CMK (cell line): ENCODE results near the gene ITFG2.

ENCODE experiments used
- DNase-seq: peaks from one replicate; pipeline ENCODE4 v3.0.0-alpha.2; 2010; ENCODE audit warnings: low read depth

The ITFG2 gene

GRCh38 chr12:2832550-2833127 is 20.2 kb downstream of the ITFG2 start:
- DNase-seq, result no peak

GRCh38 chr12:2833327-2833726 is 20.9 kb downstream of the ITFG2 start:
- DNase-seq, result no peak

DNA sequence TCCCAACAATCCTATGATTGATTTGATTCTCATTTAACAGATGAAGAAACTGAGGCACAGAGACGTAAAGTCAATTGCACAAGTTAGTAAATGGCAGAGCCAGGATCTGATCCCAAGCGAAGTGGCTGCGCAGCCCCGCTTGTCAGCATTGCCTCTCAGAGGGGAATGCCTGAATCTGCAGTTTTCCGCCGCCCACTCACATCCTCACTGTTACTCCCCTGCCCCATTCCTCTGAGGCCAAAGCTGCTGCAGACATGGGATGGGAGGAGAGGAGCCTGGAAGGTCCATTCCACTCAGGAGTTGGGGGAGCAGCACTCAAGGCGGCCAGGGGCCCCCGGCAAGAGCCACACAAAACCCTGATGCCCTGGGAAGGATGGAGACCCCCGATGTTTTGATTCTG is 21.3 kb downstream of the ITFG2 start:
- DNase-seq, result no peak

DNA sequence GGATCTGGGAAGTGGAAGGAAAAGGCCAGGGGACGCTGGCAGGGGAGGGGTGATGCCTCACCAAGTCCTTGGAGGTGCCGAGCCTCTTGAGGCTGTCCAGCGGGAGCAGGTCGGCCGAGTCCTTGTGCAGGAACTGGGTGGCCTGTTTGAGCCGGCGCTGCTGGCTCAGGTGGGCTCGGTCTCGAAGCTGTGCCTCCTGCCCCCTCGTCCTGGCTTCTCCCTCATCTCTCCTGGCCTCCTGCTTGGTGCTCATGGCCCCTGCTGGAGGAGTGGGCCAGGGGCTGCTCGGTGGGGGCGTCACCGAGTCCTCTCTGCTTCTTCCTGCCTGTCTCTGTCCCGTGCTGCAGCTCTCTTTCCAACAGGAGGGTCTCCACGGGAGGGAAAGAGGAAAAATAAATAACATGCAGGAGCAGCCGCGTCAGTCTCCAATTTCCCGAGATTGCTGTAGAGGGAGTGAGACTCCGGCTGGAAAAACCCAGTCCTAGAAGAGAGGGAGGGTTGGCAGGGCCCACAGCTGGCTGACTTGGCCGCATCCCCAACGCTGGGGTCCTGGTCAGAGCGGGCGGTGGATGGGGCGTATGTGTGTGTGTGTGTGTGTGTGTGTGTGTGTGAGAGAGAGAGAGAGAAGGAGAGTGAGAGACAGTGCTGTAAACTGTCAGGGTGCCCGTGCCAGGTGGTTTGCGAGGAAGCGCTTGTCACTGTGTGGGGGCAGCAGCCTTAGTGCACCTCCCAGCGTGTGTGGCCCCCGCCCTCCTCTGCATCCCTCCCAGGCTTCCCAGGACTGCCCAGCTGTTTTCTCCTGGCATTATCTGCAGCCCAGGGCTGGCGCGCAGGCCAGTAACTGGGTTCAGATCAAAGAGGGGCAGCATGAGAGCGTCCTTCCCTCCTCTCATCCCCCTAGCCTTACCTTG is 22.4 kb downstream of the ITFG2 start, which contains the start of gene NRIP2:
NRIP2 (minus strand) TSS at position 455 of the 911 bp plus-strand sequence; CDS start at position 403, 52 bp downstream.
- no peak for DNase-seq

- no peak for DNase-seq
Measured at GRCh38 chr12:2835691-2836403, 23.4 kb downstream of the ITFG2 start.

DNA sequence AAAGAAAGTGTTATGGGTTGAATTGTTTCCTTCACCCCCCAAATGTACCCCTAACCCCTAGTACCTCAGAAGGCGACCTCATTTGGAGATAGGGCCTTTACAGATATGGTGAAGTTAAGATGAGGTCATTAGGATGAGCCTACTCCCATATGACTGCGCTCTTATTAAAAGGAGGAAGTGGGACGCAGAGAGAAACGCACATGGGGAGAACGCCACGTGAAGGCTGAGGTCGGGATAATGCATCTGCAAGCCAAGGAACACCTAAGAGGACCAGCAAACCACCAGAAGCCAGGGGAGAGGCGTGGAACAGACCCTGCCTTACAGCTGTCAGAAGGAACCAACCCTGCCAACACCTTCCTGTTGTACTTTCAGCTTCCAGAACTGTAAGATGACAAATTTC is 24.1 kb downstream of the ITFG2 start:
- no peak for DNase-seq

GRCh38 chr12:2841056-2841650 is 28.7 kb downstream of the ITFG2 start:
- no peak for DNase-seq

DNA sequence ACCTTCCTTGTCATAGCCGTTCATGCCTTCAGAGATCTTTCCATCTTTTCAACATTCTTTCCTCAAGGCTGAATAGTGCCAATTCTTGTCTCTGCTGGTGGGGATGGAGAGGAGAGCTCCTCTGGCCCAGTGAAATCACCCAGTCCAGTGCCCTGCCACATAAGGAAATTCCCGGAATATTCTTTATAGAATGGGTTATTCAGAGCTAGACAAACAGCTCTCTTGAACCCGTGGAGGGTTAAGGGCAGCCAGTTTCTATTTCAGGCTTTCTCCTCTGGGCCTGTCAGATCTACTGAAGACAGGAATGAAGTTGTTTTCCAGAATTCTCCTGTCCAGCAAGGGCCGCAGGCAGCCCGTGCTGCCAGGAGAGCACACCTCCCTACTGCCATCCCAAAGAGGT is 30.5 kb downstream of the ITFG2 start:
- no peak for DNase-seq

DNA sequence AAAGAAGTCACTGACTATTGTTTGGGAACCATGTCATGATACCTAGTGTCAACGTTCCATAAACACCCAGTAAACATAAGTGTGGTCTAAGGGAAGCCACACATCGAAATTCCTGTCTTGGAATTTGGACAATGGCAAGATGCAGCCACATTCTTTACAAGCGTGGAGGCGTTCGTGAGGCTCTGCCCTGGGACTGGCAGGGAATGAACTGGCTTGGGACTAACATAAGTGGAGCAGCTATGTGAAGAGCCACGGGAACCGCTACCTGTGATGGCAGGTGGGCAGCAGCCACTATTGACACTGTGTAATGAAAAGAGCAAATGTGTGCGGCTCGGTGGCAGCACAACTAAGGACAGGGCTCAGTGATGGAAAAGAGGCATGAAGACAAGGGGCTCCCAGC is 32.3 kb downstream of the ITFG2 start:
- no peak for DNase-seq

GRCh38 chr12:2845280-2845679 is 32.8 kb downstream of the ITFG2 start:
- no peak for DNase-seq

DNA sequence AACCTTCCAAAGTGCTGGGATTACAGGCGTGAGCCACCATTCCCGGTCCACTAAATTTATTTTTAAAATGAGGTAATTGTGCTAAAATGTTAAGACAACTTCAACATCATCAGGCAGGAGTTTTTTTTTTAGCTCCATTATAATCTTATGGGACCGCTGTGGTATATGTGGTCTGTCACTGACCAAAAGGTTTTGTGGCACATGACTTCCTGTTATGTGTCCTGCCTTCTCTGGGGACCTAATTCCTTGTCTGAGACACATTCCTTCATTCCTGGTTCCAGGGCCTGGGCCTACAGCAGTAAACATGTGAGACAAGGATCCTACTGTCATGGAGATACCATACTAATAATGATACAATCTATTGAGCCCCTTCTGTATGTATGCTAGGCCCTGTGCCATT is 39.5 kb downstream of the ITFG2 start:
- DNase-seq, result no peak

GRCh38 chr12:2853626-2854025 is 41.2 kb downstream of the ITFG2 start:
- DNase-seq, result no peak

DNA sequence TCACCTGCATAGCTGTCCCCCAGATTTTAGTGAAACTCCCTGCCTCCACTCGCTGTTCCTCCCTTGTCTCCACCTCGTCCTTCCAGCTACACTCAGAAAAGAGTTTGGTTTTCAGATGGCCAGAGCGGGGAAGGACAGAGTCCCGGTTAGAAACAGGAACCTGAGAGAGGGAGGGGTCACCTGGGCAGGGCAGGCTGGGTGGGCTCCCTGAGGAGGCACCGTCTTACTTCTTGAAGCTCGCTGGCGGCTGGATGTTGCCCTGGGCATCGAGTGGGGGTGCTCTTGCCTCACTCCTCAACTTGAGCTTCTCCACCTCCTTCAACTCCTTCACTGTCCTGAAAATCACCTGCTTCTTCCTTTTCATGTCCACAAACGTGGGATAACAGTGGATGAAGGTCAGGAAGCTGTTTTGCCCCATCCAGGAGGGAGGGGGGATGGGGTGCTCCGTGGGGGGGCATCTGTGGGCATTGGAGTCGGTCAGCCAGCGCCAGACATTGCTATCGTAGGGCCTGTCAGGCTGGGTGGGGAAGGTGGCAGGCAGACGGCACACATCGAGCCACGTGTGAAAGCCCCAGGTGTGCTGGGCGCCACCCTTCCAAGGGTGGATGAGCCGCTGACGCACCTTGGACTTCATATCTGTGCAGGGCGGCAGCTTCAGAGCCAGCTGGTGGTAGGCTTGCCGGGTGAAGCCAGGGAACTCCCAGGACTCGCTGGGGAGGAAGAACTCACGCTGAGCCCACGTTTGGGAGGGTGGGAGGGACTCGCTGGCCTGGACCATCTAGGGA is 42.4 kb downstream of the ITFG2 start:
- no peak for DNase-seq

DNA sequence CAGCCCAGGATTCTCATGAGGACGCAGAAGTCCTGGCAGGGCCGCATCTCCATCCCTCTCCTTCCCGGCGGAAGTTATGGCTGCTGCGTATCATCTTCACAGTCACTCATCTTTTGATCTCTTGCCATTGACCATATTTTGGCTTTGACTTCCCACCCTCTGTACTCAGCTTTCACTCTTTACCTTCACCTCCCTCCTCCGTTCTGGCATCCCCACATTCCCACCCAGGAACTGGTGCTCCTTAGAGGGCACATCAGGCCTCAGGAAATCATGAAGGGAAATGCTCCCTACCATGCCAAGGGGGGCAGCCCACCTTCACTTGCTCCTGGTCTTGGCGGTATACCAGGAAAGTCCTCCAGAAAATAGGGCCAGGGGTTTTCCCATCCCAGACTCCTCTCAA is 43.1 kb downstream of the ITFG2 start:
- no peak for DNase-seq

DNA sequence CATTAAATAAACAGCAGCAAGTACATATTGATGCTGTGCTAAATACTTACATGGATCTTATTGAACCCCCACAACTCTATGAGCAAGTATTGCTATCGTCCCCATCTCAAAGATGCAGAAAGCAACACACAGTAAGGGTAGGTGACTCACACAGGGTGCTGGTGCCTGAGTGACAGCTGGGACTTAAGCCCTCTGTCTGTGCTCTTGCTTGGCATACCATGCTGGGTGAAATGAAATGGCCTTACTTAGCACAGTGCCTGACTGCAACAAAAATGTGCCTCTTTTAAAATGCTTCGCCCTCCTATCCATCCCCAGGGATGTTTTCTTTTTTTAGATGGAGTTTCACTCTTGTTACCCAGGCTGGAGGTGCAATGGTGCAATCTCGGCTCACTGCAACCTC is 43.6 kb downstream of the ITFG2 start:
- DNase-seq, result no peak

- DNase-seq, result no peak
Measured at GRCh38 chr12:2857021-2857431, 44.6 kb downstream of the ITFG2 start, which contains the start of gene TEX52. TSS of gene TEX52 (minus strand) at chr12:2857039. CDS start at chr12:2857026, 13 bp downstream.

DNA sequence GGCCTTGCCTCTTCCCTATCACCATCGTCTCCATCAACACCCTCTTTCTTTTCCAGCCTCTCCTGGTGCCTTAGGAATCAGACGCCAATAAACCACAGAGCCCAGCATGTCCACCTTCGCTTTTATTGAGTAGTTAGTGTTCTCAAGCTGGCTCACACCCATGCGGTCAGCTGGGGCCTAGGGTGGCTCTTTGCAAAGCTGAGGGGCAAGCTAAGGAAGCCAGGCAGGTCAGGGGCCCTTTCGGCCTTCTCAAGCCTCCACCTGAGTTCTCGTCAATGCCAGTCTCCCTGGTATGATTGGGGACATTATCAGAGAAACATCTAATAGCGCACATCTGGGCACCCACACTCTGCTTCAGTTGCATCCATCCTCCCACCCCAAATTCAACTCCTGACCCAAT is 45.1 kb downstream of the ITFG2 start:
- DNase-seq, result no peak

DNA sequence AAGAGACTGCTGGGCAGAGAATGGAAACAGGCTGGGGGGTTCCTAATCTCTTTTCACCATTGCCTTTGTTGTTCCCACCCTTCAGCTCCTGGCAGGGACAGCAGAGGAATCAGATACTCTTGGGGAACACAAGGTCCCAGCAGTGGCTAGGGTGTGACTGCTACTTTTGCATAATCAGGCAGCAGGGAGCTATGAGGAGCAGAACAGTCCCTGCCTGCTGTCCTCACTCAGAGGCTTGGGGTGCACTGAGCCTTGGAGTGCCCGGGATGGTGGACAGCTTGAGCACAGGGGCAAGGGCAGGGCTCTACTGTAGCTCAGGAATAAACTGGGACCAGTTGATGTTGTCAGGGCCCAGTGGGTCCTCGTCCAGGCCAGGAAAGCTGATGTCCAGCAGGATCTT is 45.9 kb downstream of the ITFG2 start:
- no peak for DNase-seq

- no peak for DNase-seq
Measured at GRCh38 chr12:2858944-2859421, 46.5 kb downstream of the ITFG2 start.

- no peak for DNase-seq
Measured at GRCh38 chr12:2860170-2860569, 47.7 kb downstream of the ITFG2 start.

GRCh38 chr12:2862876-2863275 is 50.4 kb downstream of the ITFG2 start:
- DNase-seq, result no peak
